ENCODE data around the gene SSC5D. TPM values are rescaled to one million over a fixed set of nuclear protein-coding genes. Genes with fewer than 3 reads are reported as not detected.

SSC5D gene
- total and polyA plus RNA-seq, 10 of the 15 experiments (the other 5 are each of a cell fraction or from before 2014, with no cell fraction given), result 0.03 to 0.13 (median 0.05) TPM; not detected in 4

DNA sequence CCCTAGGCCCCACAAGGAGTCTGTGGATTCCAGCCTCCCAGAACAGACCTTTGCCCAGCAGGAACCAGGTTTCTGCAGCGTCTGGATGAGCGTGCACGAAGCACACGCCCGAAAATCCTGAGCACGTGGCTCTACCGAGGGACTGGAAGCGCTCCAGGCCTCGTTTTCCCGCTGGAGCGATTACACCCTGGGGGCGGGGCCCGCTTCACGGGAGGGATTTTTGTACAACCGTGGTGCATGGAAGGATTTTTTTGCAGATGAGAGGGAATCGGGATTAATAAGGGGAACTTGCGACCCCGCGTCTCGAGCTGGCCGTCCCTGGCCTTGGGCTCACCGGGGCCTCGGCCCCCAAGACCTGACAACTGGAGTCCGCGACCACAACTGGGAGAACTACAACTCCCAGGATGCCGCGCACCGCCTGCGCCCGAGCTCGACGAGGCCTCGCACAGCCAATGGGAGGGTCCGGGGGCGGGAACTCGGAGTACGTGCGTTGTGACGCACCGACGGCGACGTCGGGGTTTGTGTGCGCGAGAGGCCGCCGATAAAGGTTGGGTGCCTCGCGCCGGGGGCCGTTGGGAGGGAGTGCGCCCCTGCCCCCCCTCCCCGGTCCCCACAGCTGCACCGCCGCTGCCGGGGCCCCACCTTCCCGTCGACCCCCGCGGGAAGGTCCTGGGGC, 12.0 kb upstream of the SSC5D start, which contains the start of gene ZNF628 (continued):
- TF ChIP-seq, protein P1, sequence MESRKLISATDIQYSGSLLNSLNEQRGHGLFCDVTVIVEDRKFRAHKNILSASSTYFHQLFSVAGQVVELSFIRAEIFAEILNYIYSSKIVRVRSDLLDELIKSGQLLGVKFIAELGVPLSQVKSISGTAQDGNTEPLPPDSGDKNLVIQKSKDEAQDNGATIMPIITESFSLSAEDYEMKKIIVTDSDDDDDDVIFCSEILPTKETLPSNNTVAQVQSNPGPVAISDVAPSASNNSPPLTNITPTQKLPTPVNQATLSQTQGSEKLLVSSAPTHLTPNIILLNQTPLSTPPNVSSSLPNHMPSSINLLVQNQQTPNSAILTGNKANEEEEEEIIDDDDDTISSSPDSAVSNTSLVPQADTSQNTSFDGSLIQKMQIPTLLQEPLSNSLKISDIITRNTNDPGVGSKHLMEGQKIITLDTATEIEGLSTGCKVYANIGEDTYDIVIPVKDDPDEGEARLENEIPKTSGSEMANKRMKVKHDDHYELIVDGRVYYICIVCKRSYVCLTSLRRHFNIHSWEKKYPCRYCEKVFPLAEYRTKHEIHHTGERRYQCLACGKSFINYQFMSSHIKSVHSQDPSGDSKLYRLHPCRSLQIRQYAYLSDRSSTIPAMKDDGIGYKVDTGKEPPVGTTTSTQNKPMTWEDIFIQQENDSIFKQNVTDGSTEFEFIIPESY (IDR thresholded peaks at IDR 0.05), result no peak
- TF ChIP-seq, protein P2, sequence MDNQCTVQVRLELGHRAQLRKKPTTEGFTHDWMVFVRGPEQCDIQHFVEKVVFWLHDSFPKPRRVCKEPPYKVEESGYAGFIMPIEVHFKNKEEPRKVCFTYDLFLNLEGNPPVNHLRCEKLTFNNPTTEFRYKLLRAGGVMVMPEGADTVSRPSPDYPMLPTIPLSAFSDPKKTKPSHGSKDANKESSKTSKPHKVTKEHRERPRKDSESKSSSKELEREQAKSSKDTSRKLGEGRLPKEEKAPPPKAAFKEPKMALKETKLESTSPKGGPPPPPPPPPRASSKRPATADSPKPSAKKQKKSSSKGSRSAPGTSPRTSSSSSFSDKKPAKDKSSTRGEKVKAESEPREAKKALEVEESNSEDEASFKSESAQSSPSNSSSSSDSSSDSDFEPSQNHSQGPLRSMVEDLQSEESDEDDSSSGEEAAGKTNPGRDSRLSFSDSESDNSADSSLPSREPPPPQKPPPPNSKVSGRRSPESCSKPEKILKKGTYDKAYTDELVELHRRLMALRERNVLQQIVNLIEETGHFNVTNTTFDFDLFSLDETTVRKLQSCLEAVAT (IDR thresholded peaks at IDR 0.05), result peak; percentile 46; the same call in 1 of the 2 replicates
- no peak for TF ChIP-seq EED (IDR thresholded peaks at IDR 0.05; ENCODE audit: low read depth)
- TF ChIP-seq RB1 (IDR thresholded peaks at IDR 0.05; ENCODE audit: borderline replicate concordance), result 0 out of 2 replicates have a peak, but pooled peaks have one; percentile 42
- no peak for TF ChIP-seq EZH2 (IDR thresholded peaks at IDR 0.05; ENCODE audit: borderline replicate concordance, control insufficient read depth, low read depth, low read length)
- peak; percentile 79 for TF ChIP-seq SREBF1 (IDR thresholded peaks at IDR 0.05; ENCODE audit: low read length)
- no peak for TF ChIP-seq ZSCAN29 (IDR thresholded peaks at IDR 0.05)
- TF ChIP-seq CHD1 (IDR thresholded peaks at IDR 0.05; ENCODE audit: low read depth, low read length), result no peak
- TF ChIP-seq MYC (IDR thresholded peaks at IDR 0.05; ENCODE audit: insufficient read depth, insufficient read length, insufficient replicate concordance, low read length, severe bottlenecking), result peak; percentile 38
- no peak for TF ChIP-seq RAD51 (IDR thresholded peaks at IDR 0.05)
- no peak for TF ChIP-seq BCL11A (IDR thresholded peaks at IDR 0.05; ENCODE audit: low read depth, low read length)
- TF ChIP-seq FOS (IDR thresholded peaks at IDR 0.05; ENCODE audit: borderline replicate concordance, extremely low read depth, insufficient read length), result peak; percentile 9
- TF ChIP-seq NR2F1 (conservative IDR thresholded peaks at IDR 0.05), result no peak
- TF ChIP-seq, protein P3, sequence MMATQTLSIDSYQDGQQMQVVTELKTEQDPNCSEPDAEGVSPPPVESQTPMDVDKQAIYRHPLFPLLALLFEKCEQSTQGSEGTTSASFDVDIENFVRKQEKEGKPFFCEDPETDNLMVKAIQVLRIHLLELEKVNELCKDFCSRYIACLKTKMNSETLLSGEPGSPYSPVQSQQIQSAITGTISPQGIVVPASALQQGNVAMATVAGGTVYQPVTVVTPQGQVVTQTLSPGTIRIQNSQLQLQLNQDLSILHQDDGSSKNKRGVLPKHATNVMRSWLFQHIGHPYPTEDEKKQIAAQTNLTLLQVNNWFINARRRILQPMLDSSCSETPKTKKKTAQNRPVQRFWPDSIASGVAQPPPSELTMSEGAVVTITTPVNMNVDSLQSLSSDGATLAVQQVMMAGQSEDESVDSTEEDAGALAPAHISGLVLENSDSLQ (IDR thresholded peaks at IDR 0.05), result peak; percentile 57; the same call in 1 of the 2 replicates
- TF ChIP-seq, protein P4, sequence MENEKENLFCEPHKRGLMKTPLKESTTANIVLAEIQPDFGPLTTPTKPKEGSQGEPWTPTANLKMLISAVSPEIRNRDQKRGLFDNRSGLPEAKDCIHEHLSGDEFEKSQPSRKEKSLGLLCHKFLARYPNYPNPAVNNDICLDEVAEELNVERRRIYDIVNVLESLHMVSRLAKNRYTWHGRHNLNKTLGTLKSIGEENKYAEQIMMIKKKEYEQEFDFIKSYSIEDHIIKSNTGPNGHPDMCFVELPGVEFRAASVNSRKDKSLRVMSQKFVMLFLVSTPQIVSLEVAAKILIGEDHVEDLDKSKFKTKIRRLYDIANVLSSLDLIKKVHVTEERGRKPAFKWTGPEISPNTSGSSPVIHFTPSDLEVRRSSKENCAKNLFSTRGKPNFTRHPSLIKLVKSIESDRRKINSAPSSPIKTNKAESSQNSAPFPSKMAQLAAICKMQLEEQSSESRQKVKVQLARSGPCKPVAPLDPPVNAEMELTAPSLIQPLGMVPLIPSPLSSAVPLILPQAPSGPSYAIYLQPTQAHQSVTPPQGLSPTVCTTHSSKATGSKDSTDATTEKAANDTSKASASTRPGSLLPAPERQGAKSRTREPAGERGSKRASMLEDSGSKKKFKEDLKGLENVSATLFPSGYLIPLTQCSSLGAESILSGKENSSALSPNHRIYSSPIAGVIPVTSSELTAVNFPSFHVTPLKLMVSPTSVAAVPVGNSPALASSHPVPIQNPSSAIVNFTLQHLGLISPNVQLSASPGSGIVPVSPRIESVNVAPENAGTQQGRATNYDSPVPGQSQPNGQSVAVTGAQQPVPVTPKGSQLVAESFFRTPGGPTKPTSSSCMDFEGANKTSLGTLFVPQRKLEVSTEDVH (IDR thresholded peaks at IDR 0.05; ENCODE audit: low read depth, partially characterized antibody), result no peak
- no peak for TF ChIP-seq JUND (IDR thresholded peaks at IDR 0.05; ENCODE audit: low read depth, low read length)
- no peak for TF ChIP-seq HDAC6 (IDR thresholded peaks at IDR 0.05; ENCODE audit: unreplicated experiment)
- TF ChIP-seq BACH1 (IDR thresholded peaks at IDR 0.05; ENCODE audit: borderline replicate concordance), result no peak
- TF ChIP-seq NFXL1 (IDR thresholded peaks at IDR 0.05; ENCODE audit: borderline replicate concordance), result no peak
- TF ChIP-seq MEF2B (IDR thresholded peaks at IDR 0.05; ENCODE audit: partially characterized antibody, poor library complexity, severe bottlenecking), result peak; percentile 36

Data from GM12878 (cell line).